Activated naive CD8-positive, alpha-beta T cell treated with anti-CD3 and anti-CD28 coated beads for 36 hours (primary cell): Measurements from ENCODE around the gene CEP170. TPM values are rescaled to one million over a fixed set of nuclear protein-coding genes. Genes with fewer than 3 reads are reported as not detected.

ENCODE experiments used
- DNase-seq: peaks from one replicate; pipeline ENCODE4 v3.0.0; 2021
- H3K27ac Mint-ChIP-seq: one replicate; pipeline ENCODE4 v1.8.0; 2022; ENCODE audit warnings: mild to moderate bottlenecking, moderate library complexity, mixed read lengths
- H3K27me3 Mint-ChIP-seq: one replicate; pipeline ENCODE4 v1.8.0; 2022; ENCODE audit warnings: mild to moderate bottlenecking, mixed read lengths
- H3K36me3 Mint-ChIP-seq: one replicate; pipeline ENCODE4 v1.8.0; 2021; ENCODE audit warnings: mild to moderate bottlenecking, mixed read lengths
- H3K4me1 Mint-ChIP-seq: one replicate; pipeline ENCODE4 v1.8.0; 2021; ENCODE audit warnings: mixed read lengths
- H3K4me3 Mint-ChIP-seq: one replicate; pipeline ENCODE4 v1.8.0; 2022; ENCODE audit warnings: mild to moderate bottlenecking, moderate library complexity, mixed read lengths
- H3K9me3 Mint-ChIP-seq: one replicate; pipeline ENCODE4 v1.8.0; 2022; ENCODE audit warnings: mixed read lengths
- total RNA-seq, 2 experiments: library from RNA; stranded (reverse); gene quantifications; one replicate each; pipeline ENCODE4 v1.2.3, GENCODE V29; 2021

CEP170 gene
- 10 to 100 TPM; 44.3 to 47.4 TPM for total RNA-seq

DNA sequence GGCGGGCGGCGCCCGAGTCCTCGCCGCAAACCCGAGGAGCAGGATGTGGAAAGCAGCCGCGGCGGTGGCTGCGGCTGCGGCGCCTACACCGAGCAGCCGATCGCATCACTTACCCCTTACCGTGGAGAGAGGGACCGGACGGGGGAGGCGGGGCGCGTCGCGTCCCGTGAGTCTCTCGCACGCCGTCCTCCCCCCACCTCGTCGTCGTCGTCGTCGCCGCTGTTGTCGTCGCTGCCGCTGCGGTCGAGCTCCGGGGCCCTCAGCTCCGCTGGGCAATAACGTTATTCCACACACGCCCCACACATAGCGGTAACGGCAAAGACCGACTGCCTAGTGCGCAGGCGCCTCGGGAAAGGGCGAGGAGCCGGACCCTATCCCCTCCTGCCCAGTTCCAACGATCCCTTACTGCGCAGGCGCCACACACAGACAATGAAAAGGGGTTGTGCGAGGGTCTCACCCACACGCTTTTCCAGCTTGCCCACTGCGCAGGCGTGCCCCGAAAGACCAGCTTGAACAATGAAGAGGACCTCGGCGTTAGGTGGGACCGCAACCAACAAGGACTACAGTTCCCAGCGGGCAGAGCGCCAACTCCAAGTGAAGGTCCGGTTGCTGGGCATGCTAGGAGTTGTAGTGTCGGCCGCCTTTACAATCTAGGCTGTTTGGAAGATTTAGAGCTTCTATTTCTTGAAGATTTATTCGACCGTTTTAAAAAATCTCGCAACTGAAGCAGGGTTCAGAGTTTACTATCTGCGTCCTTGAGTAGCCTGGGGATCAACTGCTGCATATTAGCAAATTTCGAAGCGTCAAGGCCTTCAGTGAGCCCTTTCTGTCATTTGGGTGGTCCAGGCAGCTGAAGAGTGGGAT, at the start of gene CEP170:
Gene CEP170, minus strand, starts transcription at position 355 of the 864 bp plus-strand sequence. CDS start 30,001 bp downstream, outside the sequence.
- peaks cover 32% of the 10 kb centered on the region for H3K4me1 Mint-ChIP-seq
- H3K36me3 Mint-ChIP-seq = peaks cover 11% of the 10 kb centered on the region
- H3K9me3 Mint-ChIP-seq = no peaks in the 10 kb centered on the region
- H3K27ac Mint-ChIP-seq = peak within 1 kb of the TSS; percentile 98
- no peaks in the 10 kb centered on the region for H3K27me3 Mint-ChIP-seq
- DNase-seq = peak; percentile 93
- peak within 1 kb of the TSS; percentile 93 for H3K4me3 Mint-ChIP-seq

DNA sequence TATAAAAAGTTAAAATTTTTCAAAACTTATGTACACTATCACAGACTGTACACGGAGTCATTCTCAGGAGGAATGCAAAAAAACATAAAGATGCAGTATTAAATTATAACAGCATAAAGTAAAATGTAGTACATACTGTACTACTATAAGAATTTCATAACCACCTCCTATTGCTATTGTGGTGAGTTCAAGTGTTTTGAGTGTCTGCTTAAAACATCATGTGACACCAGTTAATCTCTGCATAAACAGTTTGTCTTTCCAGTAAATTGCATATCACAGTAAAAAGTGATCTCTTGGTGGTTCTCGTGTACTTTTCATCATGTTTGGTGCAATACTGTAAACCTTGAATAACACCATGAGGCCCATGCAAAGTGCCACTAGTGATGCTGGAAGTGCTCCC, 46.0 kb upstream of the CEP170 start:
- H3K4me1 Mint-ChIP-seq = no peaks in the 10 kb centered on the region
- H3K27me3 Mint-ChIP-seq = no peaks in the 10 kb centered on the region
- H3K36me3 Mint-ChIP-seq = peaks cover 45% of the 10 kb centered on the region
- H3K9me3 Mint-ChIP-seq = peaks cover 11% of the 10 kb centered on the region
- no peak overlapping the region for H3K4me3 Mint-ChIP-seq
- no peak for DNase-seq
- H3K27ac Mint-ChIP-seq = no peak overlapping the region

DNA sequence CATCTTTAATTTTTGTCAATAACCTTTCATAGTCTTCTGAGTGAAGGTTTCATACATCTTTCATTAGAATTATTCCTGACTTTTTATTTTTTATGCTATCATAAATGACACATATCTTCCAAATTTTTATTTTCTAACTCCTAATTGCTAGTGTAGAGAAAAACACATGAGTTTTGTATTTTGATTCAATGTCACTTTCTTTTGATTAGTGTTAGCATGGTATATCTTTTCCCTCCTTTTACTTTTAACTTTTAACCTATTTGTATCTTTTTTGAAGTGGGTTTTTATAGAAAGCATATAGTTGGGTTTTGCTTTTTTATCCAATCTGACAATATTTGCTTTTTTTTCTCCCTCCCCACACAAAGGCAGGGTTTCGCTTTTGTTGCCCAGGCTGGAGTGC, 44.0 kb upstream of the CEP170 start:
- Mint-ChIP-seq H3K4me1 (peaks cover 8% of the 10 kb centered on the region), H3K36me3 (peaks cover 61% of the 10 kb centered on the region), H3K27me3 (no peaks in the 10 kb centered on the region), H3K9me3 (peaks cover 19% of the 10 kb centered on the region), H3K4me3 (no peak overlapping the region), H3K27ac (no peak overlapping the region)
- no peak for DNase-seq

DNA sequence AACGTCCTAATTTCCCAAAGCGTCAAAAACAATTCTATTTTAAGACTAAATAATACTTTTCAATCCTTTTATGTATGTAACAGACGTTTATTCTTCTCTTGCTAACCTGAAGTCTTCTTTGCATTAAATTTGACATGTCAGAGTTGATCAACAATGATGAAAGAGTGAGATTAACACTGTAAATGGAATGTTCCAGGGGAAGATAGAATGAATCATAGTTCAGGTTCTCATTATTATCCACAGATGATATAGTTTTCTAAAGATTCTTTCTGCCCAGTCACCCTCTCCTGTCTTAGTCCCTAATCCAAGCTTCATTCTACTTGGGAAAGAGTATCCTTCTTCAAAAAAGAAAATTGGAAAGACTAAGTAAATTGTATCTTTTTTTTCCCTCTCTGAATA, 39.6 kb upstream of the CEP170 start:
- Mint-ChIP-seq H3K9me3 (peaks cover 26% of the 10 kb centered on the region), H3K4me1 (peaks cover 10% of the 10 kb centered on the region), H3K36me3 (peaks cover 82% of the 10 kb centered on the region), H3K4me3 (no peak overlapping the region), H3K27ac (peak overlapping the region; percentile 50), H3K27me3 (no peaks in the 10 kb centered on the region)
- no peak for DNase-seq

DNA sequence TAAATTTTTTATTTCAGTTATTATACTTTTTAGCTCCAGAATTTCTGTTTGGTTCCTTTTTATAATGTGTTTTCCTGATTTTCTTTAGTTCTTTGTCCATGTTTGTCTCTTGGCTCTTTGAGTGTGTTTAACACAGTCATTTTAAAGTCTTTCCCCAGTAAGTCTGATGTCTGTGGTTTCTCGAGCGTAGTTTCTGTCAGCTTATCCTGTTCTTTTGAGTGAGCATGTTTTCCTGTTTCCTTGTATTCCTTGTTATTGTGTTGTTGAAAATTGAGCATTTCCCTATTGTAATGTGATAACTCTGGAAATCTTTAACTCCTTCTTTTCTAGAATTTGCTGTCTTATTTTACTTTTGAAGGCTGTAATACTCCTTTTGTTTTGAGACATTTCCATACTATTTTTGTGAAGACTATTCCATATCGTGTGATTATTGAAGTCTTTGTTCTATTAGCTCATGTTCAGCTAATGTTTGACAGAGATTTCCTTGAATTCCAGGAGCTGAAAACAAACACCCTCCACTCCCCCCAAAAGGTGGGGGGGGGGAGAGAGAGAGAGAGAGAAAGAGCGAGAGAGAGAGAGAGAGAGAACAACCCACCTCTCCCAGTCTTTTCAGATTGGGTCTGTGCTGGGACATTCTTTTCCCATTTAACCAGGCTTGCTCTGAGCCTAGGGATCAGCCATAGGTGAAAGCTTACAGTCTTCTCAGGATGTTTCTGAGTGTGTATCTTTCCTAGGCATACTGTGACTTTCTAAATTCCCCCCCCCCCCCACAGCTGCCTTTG, 39.1 kb upstream of the CEP170 start:
- H3K4me1 Mint-ChIP-seq = peaks cover 10% of the 10 kb centered on the region
- no peak overlapping the region for H3K4me3 Mint-ChIP-seq
- H3K27me3 Mint-ChIP-seq = no peaks in the 10 kb centered on the region
- no peak for DNase-seq
- peaks cover 26% of the 10 kb centered on the region for H3K9me3 Mint-ChIP-seq
- H3K27ac Mint-ChIP-seq = peak overlapping the region; percentile 50
- H3K36me3 Mint-ChIP-seq = peaks cover 84% of the 10 kb centered on the region

DNA sequence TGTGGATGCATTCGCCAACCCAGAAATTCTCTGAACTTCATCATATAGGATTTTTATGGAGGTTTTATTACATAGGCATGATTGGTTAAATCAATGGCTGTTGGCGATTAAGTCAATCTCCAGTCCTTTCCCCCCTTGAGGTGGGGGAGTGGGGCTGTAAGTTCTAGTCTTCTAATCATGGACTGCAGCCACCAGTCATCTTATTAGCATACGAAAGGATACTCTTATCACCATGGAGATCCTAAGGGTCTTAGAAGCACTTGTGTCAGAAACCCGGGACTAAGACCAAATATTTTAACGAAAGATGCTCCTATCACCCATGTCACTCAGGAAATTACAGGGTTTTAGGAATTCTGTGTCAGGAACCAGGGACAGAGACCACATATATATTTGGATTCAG, 37.0 kb upstream of the CEP170 start:
- Mint-ChIP-seq H3K9me3 (peaks cover 24% of the 10 kb centered on the region), H3K27ac (no peak overlapping the region), H3K4me1 (peaks cover 20% of the 10 kb centered on the region), H3K4me3 (no peak overlapping the region), H3K27me3 (no peaks in the 10 kb centered on the region), H3K36me3 (peaks cover 86% of the 10 kb centered on the region)
- no peak for DNase-seq

DNA sequence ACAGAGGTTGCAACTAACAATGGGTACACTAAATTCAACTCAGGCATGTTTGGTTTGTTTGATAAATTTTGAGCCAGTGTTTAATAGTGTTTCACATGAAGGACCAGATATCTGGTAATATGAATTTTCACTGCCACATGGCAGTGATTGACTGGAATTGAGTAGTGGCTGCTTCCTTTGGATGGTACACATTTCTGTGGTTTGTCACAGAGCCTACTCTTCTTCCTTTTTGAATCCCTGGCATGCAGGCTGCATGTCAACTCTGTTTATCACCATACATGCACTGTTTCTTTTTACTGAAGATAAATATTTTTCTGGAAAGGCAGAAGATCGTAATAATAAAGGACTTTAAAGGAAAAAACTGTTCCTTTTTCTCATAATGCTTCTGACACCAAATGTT, 36.2 kb upstream of the CEP170 start:
- no peak overlapping the region for H3K4me3 Mint-ChIP-seq
- no peak for DNase-seq
- H3K9me3 Mint-ChIP-seq = peaks cover 20% of the 10 kb centered on the region
- H3K36me3 Mint-ChIP-seq = peaks cover 86% of the 10 kb centered on the region
- peaks cover 24% of the 10 kb centered on the region for H3K4me1 Mint-ChIP-seq
- H3K27ac Mint-ChIP-seq = no peak overlapping the region
- no peaks in the 10 kb centered on the region for H3K27me3 Mint-ChIP-seq

DNA sequence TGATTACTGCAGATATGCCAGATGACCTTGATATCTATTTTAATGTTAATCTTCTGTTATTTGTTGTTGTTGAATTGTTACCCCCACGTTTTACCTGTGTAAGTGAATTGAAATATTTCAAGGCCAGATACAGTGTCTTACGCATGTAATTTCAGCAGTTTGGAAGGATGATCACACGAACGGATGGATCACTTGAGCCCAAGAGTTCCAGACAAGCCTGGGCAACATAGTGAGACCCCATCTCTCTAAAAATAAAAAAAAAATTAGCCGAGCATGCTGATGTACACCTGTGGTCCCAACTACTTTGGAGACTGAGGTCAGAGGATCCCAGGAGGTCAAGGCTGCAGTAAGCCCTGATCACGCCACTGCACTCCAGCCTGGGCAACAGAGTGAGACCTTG, 33.0 kb upstream of the CEP170 start:
- no peaks in the 10 kb centered on the region for H3K27me3 Mint-ChIP-seq
- no peak for DNase-seq
- H3K27ac Mint-ChIP-seq = peak overlapping the region; percentile 86
- H3K36me3 Mint-ChIP-seq = peaks cover 77% of the 10 kb centered on the region
- peaks cover 6% of the 10 kb centered on the region for H3K9me3 Mint-ChIP-seq
- H3K4me1 Mint-ChIP-seq = peaks cover 21% of the 10 kb centered on the region
- H3K4me3 Mint-ChIP-seq = no peak overlapping the region

DNA sequence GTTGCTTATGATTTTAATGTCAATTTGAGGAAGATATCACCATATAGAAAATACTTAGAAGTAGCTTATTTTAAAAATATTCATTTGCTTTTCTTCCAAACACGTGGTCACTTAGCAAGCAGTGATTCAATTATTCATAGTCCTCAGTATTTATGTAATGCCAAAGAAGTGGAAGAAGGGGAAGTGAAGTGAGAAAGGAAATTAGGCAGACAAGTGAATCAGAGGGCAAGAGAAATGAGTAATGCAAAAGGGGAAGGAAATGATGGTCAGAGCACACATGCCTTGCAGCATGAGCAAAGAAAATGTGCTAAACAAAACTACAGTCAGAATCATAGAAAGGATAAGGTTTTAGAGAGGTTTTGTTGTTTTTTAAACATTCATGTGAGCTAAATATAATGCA, 32.6 kb upstream of the CEP170 start:
- Mint-ChIP-seq H3K9me3 (peaks cover 3% of the 10 kb centered on the region), H3K36me3 (peaks cover 75% of the 10 kb centered on the region), H3K4me1 (peaks cover 21% of the 10 kb centered on the region), H3K4me3 (no peak overlapping the region), H3K27me3 (no peaks in the 10 kb centered on the region), H3K27ac (peak overlapping the region; percentile 86)
- no peak for DNase-seq

DNA sequence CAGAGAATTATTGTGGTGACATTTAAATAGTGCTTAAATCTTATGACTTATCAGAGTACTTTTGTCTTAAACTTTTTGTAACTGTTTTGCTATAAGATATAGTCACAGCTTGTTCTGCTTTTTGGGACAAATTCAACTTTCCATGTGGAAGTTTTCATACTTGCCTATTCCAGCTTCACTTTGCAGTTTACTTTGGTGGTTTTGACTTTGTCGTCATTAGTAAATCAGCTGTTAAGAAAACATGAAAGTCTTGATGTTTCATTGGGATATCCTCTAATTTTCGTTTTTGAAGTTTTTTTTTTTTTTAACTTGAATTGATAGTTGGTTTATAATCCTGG, 32.0 kb upstream of the CEP170 start:
- peaks cover 75% of the 10 kb centered on the region for H3K36me3 Mint-ChIP-seq
- H3K4me1 Mint-ChIP-seq = peaks cover 21% of the 10 kb centered on the region
- H3K27me3 Mint-ChIP-seq = no peaks in the 10 kb centered on the region
- no peak for DNase-seq
- peak overlapping the region; percentile 86 for H3K27ac Mint-ChIP-seq
- peaks cover 6% of the 10 kb centered on the region for H3K9me3 Mint-ChIP-seq
- H3K4me3 Mint-ChIP-seq = no peak overlapping the region

DNA sequence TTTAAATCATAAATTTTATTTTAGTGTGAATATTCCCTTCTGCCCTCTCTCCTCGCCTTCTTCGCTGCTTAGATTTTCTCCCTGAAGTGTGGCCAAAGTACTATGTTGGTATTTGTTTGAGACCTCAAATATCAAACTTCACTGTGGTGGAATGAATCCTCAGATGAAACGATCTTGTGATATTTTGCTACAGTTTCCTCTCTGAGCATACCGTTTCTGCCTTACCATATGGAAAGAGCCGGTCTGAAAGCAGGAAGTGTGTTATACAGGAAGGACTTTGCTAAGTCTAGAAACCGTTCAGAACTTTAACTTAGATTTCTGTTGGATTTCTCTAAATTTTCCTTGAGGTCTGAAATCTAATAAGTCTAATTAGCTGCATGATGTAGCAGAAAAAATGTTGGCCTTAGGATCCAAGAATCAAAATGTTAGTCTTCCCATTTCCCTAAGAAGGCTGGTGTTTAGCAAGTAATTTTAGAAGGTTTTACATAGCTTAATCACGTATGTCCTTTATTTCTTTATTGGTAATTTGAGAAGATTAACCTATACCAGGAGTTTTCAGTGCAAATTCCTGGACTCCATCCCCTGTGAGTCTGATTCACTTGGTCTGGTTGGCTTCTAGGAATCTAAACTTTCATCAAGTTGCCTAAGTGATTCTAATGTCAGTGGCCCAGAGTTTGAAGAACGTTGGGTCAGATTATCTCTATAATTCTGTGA, 31.5 kb upstream of the CEP170 start:
- Mint-ChIP-seq H3K4me1 (peaks cover 21% of the 10 kb centered on the region), H3K4me3 (no peak overlapping the region), H3K27me3 (no peaks in the 10 kb centered on the region), H3K9me3 (peaks cover 6% of the 10 kb centered on the region), H3K36me3 (peaks cover 75% of the 10 kb centered on the region), H3K27ac (peak overlapping the region; percentile 80)
- DNase-seq = no peak

DNA sequence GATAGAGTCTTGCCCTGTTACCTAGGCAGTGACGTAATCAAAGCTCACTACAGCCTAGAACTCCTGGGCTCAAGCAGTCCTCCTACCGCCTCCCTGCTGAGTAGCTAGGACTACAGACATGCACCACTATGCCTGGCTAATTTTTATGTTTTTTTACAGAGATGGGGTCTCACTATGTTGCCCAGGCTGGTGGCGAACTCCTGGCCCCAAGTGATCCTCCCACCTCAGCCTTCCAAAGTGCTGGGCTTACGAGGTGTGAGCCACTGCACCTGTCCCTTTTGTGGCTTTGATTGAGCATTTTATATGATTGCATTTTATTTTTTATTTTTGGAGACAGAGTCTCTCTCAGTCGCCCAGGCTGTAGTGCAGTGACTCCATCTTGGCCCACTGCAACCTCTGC, 26.6 kb upstream of the CEP170 start:
- H3K4me3 Mint-ChIP-seq = no peak overlapping the region
- DNase-seq = no peak

DNA sequence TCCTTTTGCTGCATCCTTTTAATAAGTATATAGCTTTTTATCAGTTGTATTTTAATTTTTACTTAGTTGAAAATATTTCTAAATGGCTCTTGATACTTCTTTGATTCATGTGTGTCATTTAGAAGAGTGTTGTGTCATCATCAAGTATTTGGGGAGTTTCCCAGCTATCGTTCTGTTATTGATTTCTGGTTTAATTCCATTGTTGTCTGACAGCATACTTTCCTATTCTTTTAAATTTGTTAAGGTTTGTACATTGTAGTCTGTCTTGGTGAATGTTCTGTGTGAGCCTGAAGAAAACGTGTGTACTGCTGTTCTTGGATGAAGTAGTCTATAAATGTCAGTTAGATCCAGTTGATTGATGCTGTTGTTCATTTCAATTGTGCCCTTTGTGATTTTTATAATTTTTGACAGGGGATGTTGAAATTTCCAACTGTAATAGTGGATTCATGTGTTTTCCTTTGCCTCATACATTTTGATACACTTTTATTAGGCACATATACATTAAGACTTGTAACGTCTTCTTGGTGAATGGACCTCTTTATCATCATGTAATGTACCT, 25.6 kb upstream of the CEP170 start:
- H3K4me3 Mint-ChIP-seq = no peak overlapping the region
- no peak for DNase-seq
- H3K36me3 Mint-ChIP-seq = peaks cover 57% of the 10 kb centered on the region
- H3K4me1 Mint-ChIP-seq = peaks cover 9% of the 10 kb centered on the region
- H3K27me3 Mint-ChIP-seq = no peaks in the 10 kb centered on the region
- H3K27ac Mint-ChIP-seq = peak overlapping the region; percentile 4
- peaks cover 5% of the 10 kb centered on the region for H3K9me3 Mint-ChIP-seq

More for the DNA sequence above, 26.6 kb upstream of the CEP170 start:
- peaks cover 17% of the 10 kb centered on the region for H3K4me1 Mint-ChIP-seq
- no peaks in the 10 kb centered on the region for H3K27me3 Mint-ChIP-seq
- H3K9me3 Mint-ChIP-seq = peaks cover 5% of the 10 kb centered on the region
- peaks cover 57% of the 10 kb centered on the region for H3K36me3 Mint-ChIP-seq
- no peak overlapping the region for H3K27ac Mint-ChIP-seq

DNA sequence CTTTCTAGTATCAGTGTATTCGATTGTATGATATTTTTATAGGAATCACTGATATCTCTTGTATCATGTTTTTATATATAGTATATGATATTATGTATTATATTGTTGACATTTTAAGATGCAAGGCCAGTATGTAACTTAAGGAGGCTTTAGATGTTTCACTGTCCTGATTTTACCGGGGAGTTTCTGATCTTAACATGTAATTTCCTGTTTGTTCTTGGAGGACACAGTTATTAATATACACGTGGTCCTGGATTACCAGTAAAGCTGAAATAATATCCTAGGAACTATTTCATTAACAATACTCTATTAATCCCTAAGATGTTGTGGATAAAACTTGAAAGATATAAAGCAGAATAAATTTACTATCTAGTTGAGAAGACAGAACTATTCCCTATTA, 20.2 kb upstream of the CEP170 start:
- no peaks in the 10 kb centered on the region for H3K27me3 Mint-ChIP-seq
- H3K4me3 Mint-ChIP-seq = no peak overlapping the region
- peaks cover 54% of the 10 kb centered on the region for H3K36me3 Mint-ChIP-seq
- DNase-seq = no peak
- peaks cover 4% of the 10 kb centered on the region for H3K9me3 Mint-ChIP-seq
- H3K4me1 Mint-ChIP-seq = peaks cover 12% of the 10 kb centered on the region
- no peak overlapping the region for H3K27ac Mint-ChIP-seq

DNA sequence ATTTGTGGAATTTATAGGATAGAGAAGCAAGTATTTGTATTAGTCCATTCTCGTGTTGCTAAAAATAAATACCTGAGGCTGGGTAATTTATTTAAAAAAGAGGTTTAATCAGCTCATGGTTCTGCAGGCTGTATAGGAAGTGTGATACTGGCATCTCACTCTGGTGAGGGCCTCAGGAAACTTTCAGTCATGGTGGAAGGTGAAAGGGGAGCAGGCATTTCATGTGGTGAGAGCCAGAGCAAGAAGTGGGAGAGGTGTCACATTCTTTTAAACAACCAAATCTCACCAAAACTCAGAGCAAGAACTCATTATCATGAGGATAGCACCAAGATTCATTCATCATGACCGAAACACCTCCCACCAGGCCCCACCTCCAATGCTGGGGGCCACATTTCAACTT, 18.9 kb upstream of the CEP170 start:
- peaks cover 55% of the 10 kb centered on the region for H3K36me3 Mint-ChIP-seq
- DNase-seq = no peak

More for the DNA sequence above, 18.9 kb upstream of the CEP170 start:
- peaks cover 4% of the 10 kb centered on the region for H3K9me3 Mint-ChIP-seq
- no peak overlapping the region for H3K27ac Mint-ChIP-seq
- H3K4me1 Mint-ChIP-seq = peaks cover 13% of the 10 kb centered on the region
- no peak overlapping the region for H3K4me3 Mint-ChIP-seq
- H3K27me3 Mint-ChIP-seq = no peaks in the 10 kb centered on the region
